ENCODE measurements around the gene POLR3E. TPM values are rescaled to one million over a fixed set of nuclear protein-coding genes. Genes with fewer than 3 reads are reported as not detected.

The POLR3E gene
- total RNA-seq, 4 donors from 2014 or later = 21.5 to 57.2 (median 37.7) TPM

- intact Hi-C loops (cut with DNase I) = no loop called here
- H3K4me1 ChIP-seq = no peaks in the 10 kb centered on the region
- WGBS, 2 donors = 90 to 94% methylated on average over 8 to 12 of the region's 13 CpGs
- DNase-seq = no peak
- no peak overlapping the region for H3K27ac ChIP-seq
- no peaks in the 10 kb centered on the region for H3K27me3 ChIP-seq
- TF ChIP-seq POLR2A (IDR thresholded peaks at IDR 0.05) (no peak), CTCF (IDR thresholded peaks at IDR 0.05) (no peak)
- peaks cover 0 to 8% (median 0%) of the 10 kb centered on the region in 3 donors for H3K9me3 ChIP-seq
- H3K36me3 ChIP-seq = peaks cover 35 to 100% (median 57%) of the 10 kb centered on the region in 3 donors
- no peak overlapping the region for H3K4me3 ChIP-seq
Observed at GRCh38 chr16:22257440-22257839, 39.8 kb upstream of the POLR3E start.

- no peak overlapping the region for H3K27ac ChIP-seq
- no peak for DNase-seq
- peaks cover 24 to 100% (median 44%) of the 10 kb centered on the region in 3 donors for H3K36me3 ChIP-seq
- TF ChIP-seq POLR2A (IDR thresholded peaks at IDR 0.05) = no peak
- TF ChIP-seq CTCF (IDR thresholded peaks at IDR 0.05) = no peak
- WGBS, 2 donors = 95 to 100% methylated on average over 2 to 3 of the region's 3 CpGs
- H3K27me3 ChIP-seq = no peaks in the 10 kb centered on the region
- H3K9me3 ChIP-seq = peaks cover 0 to 1% (median 0%) of the 10 kb centered on the region in 3 donors
- no peaks in the 10 kb centered on the region for H3K4me1 ChIP-seq
- intact Hi-C loops (cut with DNase I) = no loop called here
- H3K4me3 ChIP-seq = no peak overlapping the region
Observed at GRCh38 chr16:22260490-22260889, 36.7 kb upstream of the POLR3E start.

GRCh38 chr16:22262460-22262859 lies 34.7 kb upstream of the POLR3E start:
- H3K27ac ChIP-seq = no peak overlapping the region
- WGBS, 2 donors = 59 to 67% methylated on average over 4 of the region's 4 CpGs
- no peaks in the 10 kb centered on the region for H3K9me3 ChIP-seq
- no peaks in the 10 kb centered on the region for H3K4me1 ChIP-seq
- H3K36me3 ChIP-seq = peaks cover 24 to 100% (median 37%) of the 10 kb centered on the region in 3 donors
- no peak for DNase-seq
- intact Hi-C loops (cut with DNase I) = no loop called here
- H3K27me3 ChIP-seq = no peaks in the 10 kb centered on the region
- no peak overlapping the region for H3K4me3 ChIP-seq
- TF ChIP-seq POLR2A (IDR thresholded peaks at IDR 0.05) (no peak), CTCF (IDR thresholded peaks at IDR 0.05) (no peak)

GRCh38 chr16:22264786-22265185 lies 32.4 kb upstream of the POLR3E start:
- no peak for TF ChIP-seq POLR2A (IDR thresholded peaks at IDR 0.05)
- no peak for TF ChIP-seq CTCF (IDR thresholded peaks at IDR 0.05)
- Histone ChIP-seq H3K4me1 (no peaks in the 10 kb centered on the region), H3K27ac (no peak overlapping the region), H3K27me3 (no peaks in the 10 kb centered on the region), H3K36me3 (peaks cover 15 to 100% (median 28%) of the 10 kb centered on the region in 3 donors), H3K4me3 (no peak overlapping the region), H3K9me3 (no peaks in the 10 kb centered on the region)
- intact Hi-C loops (cut with DNase I) = no loop called here
- no peak for DNase-seq
- whole genome bisulfite sequencing, 2 donors = 54 to 73% methylated on average over 6 to 7 of the region's 7 CpGs

GRCh38 chr16:22265351-22265750 lies 31.9 kb upstream of the POLR3E start:
- Histone ChIP-seq H3K9me3 (no peaks in the 10 kb centered on the region), H3K27ac (no peak overlapping the region), H3K4me1 (no peaks in the 10 kb centered on the region), H3K36me3 (peaks cover 15 to 100% (median 28%) of the 10 kb centered on the region in 3 donors), H3K27me3 (no peaks in the 10 kb centered on the region), H3K4me3 (no peak overlapping the region)
- TF ChIP-seq CTCF (IDR thresholded peaks at IDR 0.05) = no peak
- no peak for TF ChIP-seq POLR2A (IDR thresholded peaks at IDR 0.05)
- intact Hi-C loops (cut with DNase I) = no loop called here
- DNase-seq = no peak
- 52 to 81% methylated on average over 2 to 5 of the region's 5 CpGs for WGBS, 2 donors

Measured in esophagus squamous epithelium (tissue), 5 donors.